NCI-H2081 (cell line): ENCODE results near the gene ATP1A3.
"Not testable (repeated sequence)": the region's sequence is repeated elsewhere in the genome, so short reads cannot be mapped to it uniquely, and the experiment has no call there.

Experiments used
- DNase-seq, 2 experiments: peaks; one replicate each; lab custom pipeline; 2025; lab: John Stamatoyannopoulos, UW

Gene ATP1A3

GRCh38 chr19:42010245-42011126 lies 16.5 kb upstream of the ATP1A3 start:
- DNase-seq = no peak

- DNase-seq = no peak
These were observed 12.5 kb upstream of the ATP1A3 start for GRCh38 chr19:42006569-42006968.

GRCh38 chr19:42005504-42005903 lies 11.5 kb upstream of the ATP1A3 start:
- no peak for DNase-seq

GRCh38 chr19:42003506-42004294 lies 9.7 kb upstream of the ATP1A3 start:
- DNase-seq = no peak

GRCh38 chr19:41999878-42000208 lies 5.8 kb upstream of the ATP1A3 start:
- DNase-seq = no peak

GRCh38 chr19:41999071-41999877 lies 5.2 kb upstream of the ATP1A3 start:
- no peak for DNase-seq

- DNase-seq = peak; percentile 21 to 63
These were observed 4.4 kb upstream of the ATP1A3 start for GRCh38 chr19:41998246-41999020.

GRCh38 chr19:41997851-41998229 lies 3.8 kb upstream of the ATP1A3 start:
- DNase-seq = no peak

- no peak for DNase-seq
These were observed 3.3 kb upstream of the ATP1A3 start for GRCh38 chr19:41997121-41997850.

GRCh38 chr19:41995959-41996797 lies 2.1 kb upstream of the ATP1A3 start:
- DNase-seq = peak; percentile 14 to 16

- no peak for DNase-seq
These were observed 1.2 kb upstream of the ATP1A3 start for GRCh38 chr19:41994994-41995958.

GRCh38 chr19:41994521-41994971 lies 516 bp upstream of the ATP1A3 start:
- no peak for DNase-seq

- DNase-seq = not testable (repeated sequence)
These were observed 2.0 kb downstream of the ATP1A3 start for GRCh38 chr19:41991925-41992569.

GRCh38 chr19:41991025-41991424 lies 3.0 kb downstream of the ATP1A3 start:
- no peak for DNase-seq

- no peak for DNase-seq
These were observed 3.4 kb downstream of the ATP1A3 start for GRCh38 chr19:41990615-41991014.

GRCh38 chr19:41990028-41990427 lies 4.0 kb downstream of the ATP1A3 start:
- no peak for DNase-seq

GRCh38 chr19:41988947-41989346 lies 5.1 kb downstream of the ATP1A3 start:
- no peak for DNase-seq
